ENCODE results near the gene TSPAN17. TPM values are rescaled to one million over a fixed set of nuclear protein-coding genes. Genes with fewer than 3 reads are reported as not detected.

The TSPAN17 gene
- total and polyA plus RNA-seq, 2 experiments from 2014 or later = 27.9 to 33.4 TPM

DNA sequence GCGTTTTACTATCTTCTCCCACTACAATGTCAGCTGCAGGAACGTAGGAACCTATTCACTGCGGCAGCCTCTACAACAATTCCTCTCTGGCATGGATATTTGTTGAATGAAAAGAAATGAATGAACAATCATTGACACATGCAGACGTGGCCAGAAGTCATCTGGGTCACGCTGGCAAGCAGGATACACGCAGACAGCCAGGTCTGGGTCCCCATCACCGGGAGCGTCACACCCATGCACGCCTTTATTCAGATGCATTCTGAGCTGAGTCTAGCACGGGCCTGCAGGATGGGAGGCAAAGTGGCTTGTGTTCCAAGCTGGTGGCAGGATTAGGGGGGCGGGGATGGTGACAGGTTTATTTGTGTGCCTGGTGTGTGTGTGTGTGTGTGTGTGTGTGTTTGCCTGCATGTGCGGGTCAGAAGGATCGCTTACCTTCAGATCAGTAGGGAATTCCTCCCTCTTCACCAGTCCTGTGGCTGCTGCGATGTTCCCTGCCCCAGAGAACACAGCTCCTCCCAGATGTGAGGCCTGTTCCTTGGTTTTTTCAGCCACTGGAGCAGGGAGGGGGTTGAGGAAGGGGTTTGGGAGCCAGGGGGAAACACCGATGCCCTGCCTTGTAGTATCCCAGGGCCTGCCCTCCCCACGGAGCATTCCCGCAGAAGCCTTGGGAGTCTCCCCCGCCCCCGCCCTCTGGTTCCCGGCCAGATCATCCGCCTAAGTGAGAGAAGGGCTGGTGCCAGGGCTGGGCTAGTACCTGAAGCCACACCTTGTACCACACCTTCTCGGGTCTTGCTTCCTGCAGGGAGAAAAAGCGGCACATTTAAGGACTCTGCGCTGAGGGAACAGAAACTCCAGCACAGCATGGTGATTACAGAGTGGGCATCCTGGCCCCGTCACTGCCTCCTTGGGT is 21.1 kb upstream of the TSPAN17 start:
- no peak overlapping the region for H3K4me2 ChIP-seq
- H3K27me3 ChIP-seq = peaks cover 77% of the 10 kb centered on the region
- no peaks in the 10 kb centered on the region for H4K20me1 ChIP-seq (ENCODE audit: insufficient read depth, poor library complexity, severe bottlenecking)
- H3K79me2 ChIP-seq = no peaks in the 10 kb centered on the region
- no peaks in the 10 kb centered on the region for H3K4me1 ChIP-seq (ENCODE audit: insufficient read depth)
- no peak overlapping the region for H3K27ac ChIP-seq
- no peaks in the 10 kb centered on the region for H3K36me3 ChIP-seq (replicated peaks; ENCODE audit: insufficient read depth, low read depth)
- H3K4me3 ChIP-seq = no peak overlapping the region
- DNase-seq (ENCODE audit: low spot score) = no peak
- no peaks in the 10 kb centered on the region for H3K9me3 ChIP-seq (ENCODE audit: low read depth)
- H2AFZ ChIP-seq = no peak overlapping the region
- TF ChIP-seq, protein P1, sequence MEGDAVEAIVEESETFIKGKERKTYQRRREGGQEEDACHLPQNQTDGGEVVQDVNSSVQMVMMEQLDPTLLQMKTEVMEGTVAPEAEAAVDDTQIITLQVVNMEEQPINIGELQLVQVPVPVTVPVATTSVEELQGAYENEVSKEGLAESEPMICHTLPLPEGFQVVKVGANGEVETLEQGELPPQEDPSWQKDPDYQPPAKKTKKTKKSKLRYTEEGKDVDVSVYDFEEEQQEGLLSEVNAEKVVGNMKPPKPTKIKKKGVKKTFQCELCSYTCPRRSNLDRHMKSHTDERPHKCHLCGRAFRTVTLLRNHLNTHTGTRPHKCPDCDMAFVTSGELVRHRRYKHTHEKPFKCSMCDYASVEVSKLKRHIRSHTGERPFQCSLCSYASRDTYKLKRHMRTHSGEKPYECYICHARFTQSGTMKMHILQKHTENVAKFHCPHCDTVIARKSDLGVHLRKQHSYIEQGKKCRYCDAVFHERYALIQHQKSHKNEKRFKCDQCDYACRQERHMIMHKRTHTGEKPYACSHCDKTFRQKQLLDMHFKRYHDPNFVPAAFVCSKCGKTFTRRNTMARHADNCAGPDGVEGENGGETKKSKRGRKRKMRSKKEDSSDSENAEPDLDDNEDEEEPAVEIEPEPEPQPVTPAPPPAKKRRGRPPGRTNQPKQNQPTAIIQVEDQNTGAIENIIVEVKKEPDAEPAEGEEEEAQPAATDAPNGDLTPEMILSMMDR (IDR thresholded peaks at IDR 0.05; ENCODE audit: poor library complexity) = no peak
- no peak for TF ChIP-seq EZH2 (IDR thresholded peaks at IDR 0.05; ENCODE audit: borderline replicate concordance)
- no peak for TF ChIP-seq EZH2phosphoT487 (IDR thresholded peaks at IDR 0.05; ENCODE audit: low read depth, severe bottlenecking, unreplicated experiment)
- WGBS (ENCODE audit: low lambda C conversion rate, missing lambda C conversion rate) = 76% methylated on average over 23 of the region's 25 CpGs
- no peaks in the 10 kb centered on the region for H3K9me2 ChIP-seq (replicated peaks; ENCODE audit: insufficient read depth)

DNA sequence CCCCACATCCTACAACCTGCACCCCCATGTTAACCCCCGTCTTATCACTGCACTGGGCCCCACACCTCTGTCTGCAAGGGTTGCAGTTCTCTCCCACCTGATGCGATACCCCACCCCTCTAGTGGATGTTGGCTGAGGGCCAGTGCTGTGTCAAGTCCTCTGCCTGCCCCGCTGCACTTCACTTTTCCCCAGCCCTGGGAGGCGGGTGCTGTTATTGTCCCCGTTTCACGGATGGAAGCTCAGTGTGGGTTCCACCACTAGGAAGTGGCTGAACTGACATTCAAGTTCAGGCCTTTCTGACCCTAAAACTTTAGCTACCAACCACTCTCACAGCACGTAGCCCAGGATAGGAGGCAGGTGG is 20.4 kb upstream of the TSPAN17 start:
- H3K36me3 ChIP-seq (replicated peaks; ENCODE audit: insufficient read depth, low read depth) = no peaks in the 10 kb centered on the region
- H3K27me3 ChIP-seq = peaks cover 77% of the 10 kb centered on the region
- H3K4me1 ChIP-seq (ENCODE audit: insufficient read depth) = no peaks in the 10 kb centered on the region
- no peaks in the 10 kb centered on the region for H3K9me2 ChIP-seq (replicated peaks; ENCODE audit: insufficient read depth)
- no peak overlapping the region for H3K27ac ChIP-seq
- WGBS (ENCODE audit: low lambda C conversion rate, missing lambda C conversion rate) = 85% methylated on average over 7 of the region's 7 CpGs
- H3K9me3 ChIP-seq (ENCODE audit: low read depth) = no peaks in the 10 kb centered on the region
- H3K4me3 ChIP-seq = no peak overlapping the region
- no peaks in the 10 kb centered on the region for H3K79me2 ChIP-seq
- no peak overlapping the region for H2AFZ ChIP-seq
- TF ChIP-seq, protein P1 (IDR thresholded peaks at IDR 0.05; ENCODE audit: poor library complexity) = no peak
- TF ChIP-seq EZH2 (IDR thresholded peaks at IDR 0.05; ENCODE audit: borderline replicate concordance) (no peak), EZH2phosphoT487 (IDR thresholded peaks at IDR 0.05; ENCODE audit: low read depth, severe bottlenecking, unreplicated experiment) (no peak)
- no peak for DNase-seq (ENCODE audit: low spot score)
- no peak overlapping the region for H3K4me2 ChIP-seq
- H4K20me1 ChIP-seq (ENCODE audit: insufficient read depth, poor library complexity, severe bottlenecking) = no peaks in the 10 kb centered on the region

DNA sequence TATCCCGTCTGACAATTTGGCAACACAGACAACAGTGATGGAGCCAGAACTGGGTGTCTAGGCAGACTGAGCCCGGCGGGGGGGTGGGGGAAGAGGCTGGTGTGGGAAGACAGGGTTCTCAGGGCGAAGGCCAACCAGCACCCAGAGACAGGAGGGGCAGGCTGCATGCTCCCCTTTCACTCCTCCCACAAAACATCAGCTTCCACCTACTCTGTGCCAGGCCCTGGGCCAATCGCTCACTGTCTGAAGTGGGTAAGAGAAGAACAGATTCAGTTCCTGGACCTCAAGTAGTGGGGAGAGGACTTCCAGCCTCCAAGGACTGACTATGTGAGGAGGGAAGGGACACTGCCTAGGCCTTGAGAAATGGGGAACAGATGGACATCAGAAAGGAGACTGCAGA is 19.7 kb upstream of the TSPAN17 start:
- DNase-seq (ENCODE audit: low spot score) = no peak

More for the DNA sequence above, 19.7 kb upstream of the TSPAN17 start:
- H3K36me3 ChIP-seq (replicated peaks; ENCODE audit: insufficient read depth, low read depth) = no peaks in the 10 kb centered on the region
- H3K9me2 ChIP-seq (replicated peaks; ENCODE audit: insufficient read depth) = no peaks in the 10 kb centered on the region
- H3K4me3 ChIP-seq = no peak overlapping the region
- WGBS (ENCODE audit: low lambda C conversion rate, missing lambda C conversion rate) = 95% methylated on average over 3 of the region's 5 CpGs
- no peaks in the 10 kb centered on the region for H3K9me3 ChIP-seq (ENCODE audit: low read depth)
- H3K4me2 ChIP-seq = no peak overlapping the region
- H3K4me1 ChIP-seq (ENCODE audit: insufficient read depth) = no peaks in the 10 kb centered on the region
- H4K20me1 ChIP-seq (ENCODE audit: insufficient read depth, poor library complexity, severe bottlenecking) = no peaks in the 10 kb centered on the region
- no peak overlapping the region for H2AFZ ChIP-seq
- H3K79me2 ChIP-seq = no peaks in the 10 kb centered on the region
- H3K27me3 ChIP-seq = peaks cover 80% of the 10 kb centered on the region
- TF ChIP-seq EZH2phosphoT487 (IDR thresholded peaks at IDR 0.05; ENCODE audit: low read depth, severe bottlenecking, unreplicated experiment) = no peak
- TF ChIP-seq, protein P1 (IDR thresholded peaks at IDR 0.05; ENCODE audit: poor library complexity) = no peak
- no peak for TF ChIP-seq EZH2 (IDR thresholded peaks at IDR 0.05; ENCODE audit: borderline replicate concordance)
- no peak overlapping the region for H3K27ac ChIP-seq

Measured in hepatocyte (in vitro differentiated cells).